WTC11 (cell line): ENCODE data around the gene VARS1.

Experiments used
- AFF4 ChIP-seq: sonication (generic); formaldehyde crosslinking; IDR thresholded peaks from 2 replicates; pipeline ENCODE4 v1.8.1; 2023; ENCODE audit warnings: mild to moderate bottlenecking, missing genetic modification reagents, borderline replicate concordance
- ATF3 ChIP-seq: sonication (generic); formaldehyde crosslinking; conservative IDR thresholded peaks from 2 replicates; pipeline ENCODE4 v1.8.1; 2022; ENCODE audit warnings: mild to moderate bottlenecking, missing genetic modification reagents
- E2F5 ChIP-seq: sonication (generic); formaldehyde crosslinking; IDR thresholded peaks from 2 replicates; pipeline ENCODE4 v1.8.1; 2022; ENCODE audit warnings: mild to moderate bottlenecking, moderate library complexity, missing genetic modification reagents
- ELF4 ChIP-seq: sonication (generic); formaldehyde crosslinking; IDR thresholded peaks from 2 replicates; pipeline ENCODE4 v1.8.1; 2022; ENCODE audit warnings: low read depth, mild to moderate bottlenecking, moderate library complexity, missing genetic modification reagents
- JUN ChIP-seq: sonication (generic); formaldehyde crosslinking; IDR thresholded peaks from 2 replicates; pipeline ENCODE4 v1.8.0; 2023; ENCODE audit warnings: mild to moderate bottlenecking, missing genetic modification reagents
- MAX ChIP-seq: sonication (generic); formaldehyde crosslinking; IDR thresholded peaks from 2 replicates; pipeline ENCODE4 v1.8.0; 2022; ENCODE audit warnings: mild to moderate bottlenecking, missing genetic modification reagents
- NFYB ChIP-seq: sonication (generic); formaldehyde crosslinking; conservative IDR thresholded peaks from 2 replicates; pipeline ENCODE4 v1.8.0; 2022; ENCODE audit warnings: low read depth, missing genetic modification reagents
- USF2 ChIP-seq: sonication (generic); formaldehyde crosslinking; IDR thresholded peaks from 2 replicates; pipeline ENCODE4 v1.8.1; 2023; ENCODE audit warnings: mild to moderate bottlenecking, missing genetic modification reagents, moderate library complexity
- ZNF263 ChIP-seq: sonication (generic); formaldehyde crosslinking; IDR thresholded peaks from 2 replicates; pipeline ENCODE4 v1.8.1; 2022; ENCODE audit warnings: low read depth, mild to moderate bottlenecking, moderate library complexity, missing genetic modification reagents
- TF ChIP-seq, protein P1 (sequence below): fragments of 200-600 bp; IDR thresholded peaks from 2 replicates; pipeline ENCODE4 v1.8.0; 2022; ENCODE audit warnings: antibody characterized with exemption
- TF ChIP-seq, protein P2 (sequence below): sonication (generic); formaldehyde crosslinking; IDR thresholded peaks from 2 replicates; pipeline ENCODE4 v1.8.0; 2022; ENCODE audit warnings: mild to moderate bottlenecking, missing genetic modification reagents

GRCh38 chr6:31794294-31794865 is 1.2 kb downstream of the VARS1 start:
- TF ChIP-seq AFF4 (CRISPR knock-in tag): no peak
- no peak for TF ChIP-seq USF2
- TF ChIP-seq, protein P1, sequence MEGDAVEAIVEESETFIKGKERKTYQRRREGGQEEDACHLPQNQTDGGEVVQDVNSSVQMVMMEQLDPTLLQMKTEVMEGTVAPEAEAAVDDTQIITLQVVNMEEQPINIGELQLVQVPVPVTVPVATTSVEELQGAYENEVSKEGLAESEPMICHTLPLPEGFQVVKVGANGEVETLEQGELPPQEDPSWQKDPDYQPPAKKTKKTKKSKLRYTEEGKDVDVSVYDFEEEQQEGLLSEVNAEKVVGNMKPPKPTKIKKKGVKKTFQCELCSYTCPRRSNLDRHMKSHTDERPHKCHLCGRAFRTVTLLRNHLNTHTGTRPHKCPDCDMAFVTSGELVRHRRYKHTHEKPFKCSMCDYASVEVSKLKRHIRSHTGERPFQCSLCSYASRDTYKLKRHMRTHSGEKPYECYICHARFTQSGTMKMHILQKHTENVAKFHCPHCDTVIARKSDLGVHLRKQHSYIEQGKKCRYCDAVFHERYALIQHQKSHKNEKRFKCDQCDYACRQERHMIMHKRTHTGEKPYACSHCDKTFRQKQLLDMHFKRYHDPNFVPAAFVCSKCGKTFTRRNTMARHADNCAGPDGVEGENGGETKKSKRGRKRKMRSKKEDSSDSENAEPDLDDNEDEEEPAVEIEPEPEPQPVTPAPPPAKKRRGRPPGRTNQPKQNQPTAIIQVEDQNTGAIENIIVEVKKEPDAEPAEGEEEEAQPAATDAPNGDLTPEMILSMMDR: no peak
- TF ChIP-seq MAX (CRISPR knock-in tag): no peak
- TF ChIP-seq, protein P2, sequence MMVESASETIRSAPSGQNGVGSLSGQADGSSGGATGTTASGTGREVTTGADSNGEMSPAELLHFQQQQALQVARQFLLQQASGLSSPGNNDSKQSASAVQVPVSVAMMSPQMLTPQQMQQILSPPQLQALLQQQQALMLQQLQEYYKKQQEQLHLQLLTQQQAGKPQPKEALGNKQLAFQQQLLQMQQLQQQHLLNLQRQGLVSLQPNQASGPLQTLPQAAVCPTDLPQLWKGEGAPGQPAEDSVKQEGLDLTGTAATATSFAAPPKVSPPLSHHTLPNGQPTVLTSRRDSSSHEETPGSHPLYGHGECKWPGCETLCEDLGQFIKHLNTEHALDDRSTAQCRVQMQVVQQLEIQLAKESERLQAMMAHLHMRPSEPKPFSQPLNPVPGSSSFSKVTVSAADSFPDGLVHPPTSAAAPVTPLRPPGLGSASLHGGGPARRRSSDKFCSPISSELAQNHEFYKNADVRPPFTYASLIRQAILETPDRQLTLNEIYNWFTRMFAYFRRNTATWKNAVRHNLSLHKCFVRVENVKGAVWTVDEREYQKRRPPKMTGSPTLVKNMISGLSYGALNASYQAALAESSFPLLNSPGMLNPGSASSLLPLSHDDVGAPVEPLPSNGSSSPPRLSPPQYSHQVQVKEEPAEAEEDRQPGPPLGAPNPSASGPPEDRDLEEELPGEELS (CRISPR knock-in tag): no peak
- TF ChIP-seq JUN (CRISPR knock-in tag): no peak
- TF ChIP-seq ATF3: no peak
- TF ChIP-seq E2F5 (CRISPR knock-in tag): no peak
- no peak for TF ChIP-seq ZNF263 (CRISPR knock-in tag)
- TF ChIP-seq NFYB (CRISPR knock-in tag): no peak
- TF ChIP-seq ELF4: no peak
